SK-N-MC (cell line): Measurements from ENCODE around the gene RACGAP1.

ENCODE experiments used
- DNase-seq: peaks from one replicate; pipeline ENCODE4 v3.0.0-alpha.2; 2011; ENCODE audit warnings: low read depth, low spot score
- H3K27ac ChIP-seq: fragments of 200-600 bp; sonication (generic); 2 replicates; pipeline ENCODE4 v1.5.1; 2016; ENCODE audit warnings: mixed run types
- H3K36me3 ChIP-seq: fragments of 200-600 bp; sonication (generic); 2 replicates; pipeline ENCODE4 v1.6.1; 2017; ENCODE audit warnings: antibody characterized with exemption, low read length, mixed read lengths; ENCODE audit not compliant: insufficient read depth
- H3K4me3 ChIP-seq: fragments of 200-600 bp; sonication (generic); 2 replicates; pipeline ENCODE4 v1.5.1; 2016
- H3K9ac ChIP-seq: fragments of 200-600 bp; sonication (generic); 2 replicates; pipeline ENCODE4 v1.8.0; 2017; ENCODE audit warnings: mixed run types, mixed read lengths; ENCODE audit not compliant: insufficient read length
- H3K9me3 ChIP-seq: fragments of 200-600 bp; sonication (generic); 2 replicates; pipeline ENCODE4 v1.6.1; 2017; ENCODE audit warnings: low read depth, mild to moderate bottlenecking, antibody characterized with exemption, low read length, moderate library complexity, mixed read lengths
- EZH2 ChIP-seq: fragments of 200-600 bp; sonication (generic); IDR thresholded peaks from one replicate; pipeline ENCODE4 v1.6.1; 2017; ENCODE audit warnings: antibody characterized with exemption
- FOXP2 ChIP-seq: optimal IDR thresholded peaks from 2 replicates; pipeline ENCODE3; 2011; ENCODE audit warnings: mild to moderate bottlenecking, moderate library complexity; ENCODE audit not compliant: insufficient read depth; ENCODE audit errors: extremely low read length, control extremely low read depth
- POLR2AphosphoS5 ChIP-seq: IDR thresholded peaks from 2 replicates; pipeline ENCODE4 v1.6.1; 2012; ENCODE audit warnings: mild to moderate bottlenecking, low read depth, low read length, borderline replicate concordance

Gene RACGAP1

GRCh38 chr12:49956663-49957569 lies 68.4 kb downstream of the RACGAP1 start:
- TF ChIP-seq FOXP2 (no peak), EZH2 (no peak), POLR2AphosphoS5 (no peak)
- DNase-seq = no peak
- Histone ChIP-seq H3K27ac (no peak overlapping the region), H3K36me3 (no peaks in the 10 kb centered on the region), H3K4me3 (no peak overlapping the region), H3K9ac (no peak overlapping the region), H3K9me3 (no peaks in the 10 kb centered on the region)

DNA sequence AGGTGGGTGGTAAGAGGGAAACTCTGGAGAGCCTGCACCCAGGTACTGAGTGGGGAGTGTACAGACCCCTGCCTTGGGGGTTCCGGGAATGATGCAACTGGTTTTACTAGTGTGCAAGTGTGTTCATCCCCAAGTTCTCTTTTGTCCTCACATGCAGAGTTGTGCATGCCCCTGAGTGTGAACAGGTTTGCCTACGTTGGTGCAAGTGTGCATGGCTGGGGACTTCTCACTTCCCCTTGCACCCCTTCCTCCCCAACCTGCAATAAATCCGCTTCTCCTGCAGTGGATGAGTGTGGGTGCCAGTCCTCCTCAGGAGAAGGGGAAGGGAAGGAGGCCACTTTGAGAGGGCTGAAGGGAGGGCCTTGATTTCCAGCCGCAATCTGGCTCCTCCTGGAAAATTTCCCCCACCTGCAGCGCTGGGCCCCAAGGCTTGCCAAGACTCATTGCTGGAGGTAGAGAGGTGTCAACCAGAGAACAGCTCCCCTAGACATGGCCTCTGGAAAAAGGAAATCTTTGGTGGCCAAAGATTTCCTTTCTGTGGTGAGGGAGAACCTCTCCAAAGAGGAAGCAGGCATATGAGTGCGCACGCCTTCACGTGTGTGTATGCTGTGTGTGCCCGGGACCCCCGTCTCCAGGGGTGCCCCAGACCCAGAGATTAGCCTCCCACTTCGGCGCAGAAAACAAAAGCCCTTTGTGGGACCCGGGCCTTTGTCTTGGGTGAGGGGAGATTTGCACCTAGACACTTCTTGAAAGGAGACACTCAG lies 69.2 kb downstream of the RACGAP1 start:
- no peak overlapping the region for H3K27ac ChIP-seq
- TF ChIP-seq POLR2AphosphoS5 = no peak
- no peak for TF ChIP-seq EZH2
- no peak for TF ChIP-seq FOXP2
- DNase-seq = no peak
- no peaks in the 10 kb centered on the region for H3K9me3 ChIP-seq
- H3K9ac ChIP-seq = no peak overlapping the region
- no peak overlapping the region for H3K4me3 ChIP-seq
- no peaks in the 10 kb centered on the region for H3K36me3 ChIP-seq

DNA sequence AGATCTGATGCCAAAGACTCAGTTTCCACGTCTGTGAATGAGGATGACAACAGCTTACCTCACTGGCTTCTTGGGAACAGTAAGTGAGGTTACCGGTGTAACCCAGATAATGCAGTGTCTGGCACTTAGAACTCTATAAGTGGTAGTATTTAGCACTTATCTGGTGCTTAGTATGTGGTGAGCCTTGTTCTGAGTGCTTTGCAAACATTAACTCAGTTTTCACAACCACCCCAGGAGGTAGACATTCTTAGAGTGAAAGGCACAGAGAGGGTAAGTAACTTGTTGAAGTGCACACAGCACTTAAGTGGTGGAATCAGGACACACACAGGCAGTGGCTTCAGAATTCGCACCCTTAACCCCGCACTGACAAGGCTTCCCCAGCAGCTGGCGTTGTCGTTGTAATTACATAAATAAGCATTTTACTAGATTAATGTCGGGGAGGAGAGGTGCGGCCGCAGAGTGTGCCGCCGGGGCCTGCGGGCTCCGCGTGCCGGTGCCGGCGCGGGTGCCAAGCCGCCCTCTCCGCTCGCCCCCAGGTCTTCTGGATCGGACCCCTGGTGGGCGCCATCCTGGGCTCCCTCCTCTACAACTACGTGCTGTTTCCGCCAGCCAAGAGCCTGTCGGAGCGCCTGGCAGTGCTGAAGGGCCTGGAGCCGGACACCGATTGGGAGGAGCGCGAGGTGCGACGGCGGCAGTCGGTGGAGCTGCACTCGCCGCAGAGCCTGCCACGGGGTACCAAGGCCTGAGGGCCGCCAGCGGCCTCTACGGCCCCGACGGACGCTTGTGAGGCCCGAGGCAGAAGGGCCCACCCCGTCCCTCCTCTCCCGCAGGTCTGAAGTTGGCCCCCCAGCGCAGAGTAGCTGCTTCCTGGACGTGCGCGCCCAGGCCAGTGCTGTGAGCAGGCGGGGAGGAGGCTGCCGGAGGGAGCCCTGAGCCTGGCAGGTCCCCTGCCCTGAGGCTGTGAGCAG lies 70.1 kb downstream of the RACGAP1 start:
- Histone ChIP-seq H3K27ac (no peak overlapping the region), H3K9me3 (no peaks in the 10 kb centered on the region), H3K9ac (no peak overlapping the region), H3K36me3 (no peaks in the 10 kb centered on the region), H3K4me3 (peak overlapping the region; percentile 20; the same call in 1 of the 2 replicates)
- no peak for DNase-seq
- TF ChIP-seq EZH2 = peak; percentile 67
- no peak for TF ChIP-seq FOXP2
- TF ChIP-seq POLR2AphosphoS5 = no peak

GRCh38 chr12:49953961-49954846 lies 71.1 kb downstream of the RACGAP1 start:
- H3K9ac ChIP-seq = no peak overlapping the region
- no peaks in the 10 kb centered on the region for H3K36me3 ChIP-seq
- no peak overlapping the region for H3K27ac ChIP-seq
- TF ChIP-seq FOXP2 = no peak
- no peak for TF ChIP-seq POLR2AphosphoS5
- TF ChIP-seq EZH2 = no peak
- H3K9me3 ChIP-seq = no peaks in the 10 kb centered on the region
- H3K4me3 ChIP-seq = no peak overlapping the region
- no peak for DNase-seq

- no peak for DNase-seq
- no peaks in the 10 kb centered on the region for H3K9me3 ChIP-seq
- H3K36me3 ChIP-seq = no peaks in the 10 kb centered on the region
- H3K27ac ChIP-seq = no peak overlapping the region
- TF ChIP-seq EZH2 = no peak
- no peak for TF ChIP-seq POLR2AphosphoS5
- no peak for TF ChIP-seq FOXP2
- no peak overlapping the region for H3K9ac ChIP-seq
- H3K4me3 ChIP-seq = no peak overlapping the region
These were observed 72.1 kb downstream of the RACGAP1 start for GRCh38 chr12:49953151-49953550.

DNA sequence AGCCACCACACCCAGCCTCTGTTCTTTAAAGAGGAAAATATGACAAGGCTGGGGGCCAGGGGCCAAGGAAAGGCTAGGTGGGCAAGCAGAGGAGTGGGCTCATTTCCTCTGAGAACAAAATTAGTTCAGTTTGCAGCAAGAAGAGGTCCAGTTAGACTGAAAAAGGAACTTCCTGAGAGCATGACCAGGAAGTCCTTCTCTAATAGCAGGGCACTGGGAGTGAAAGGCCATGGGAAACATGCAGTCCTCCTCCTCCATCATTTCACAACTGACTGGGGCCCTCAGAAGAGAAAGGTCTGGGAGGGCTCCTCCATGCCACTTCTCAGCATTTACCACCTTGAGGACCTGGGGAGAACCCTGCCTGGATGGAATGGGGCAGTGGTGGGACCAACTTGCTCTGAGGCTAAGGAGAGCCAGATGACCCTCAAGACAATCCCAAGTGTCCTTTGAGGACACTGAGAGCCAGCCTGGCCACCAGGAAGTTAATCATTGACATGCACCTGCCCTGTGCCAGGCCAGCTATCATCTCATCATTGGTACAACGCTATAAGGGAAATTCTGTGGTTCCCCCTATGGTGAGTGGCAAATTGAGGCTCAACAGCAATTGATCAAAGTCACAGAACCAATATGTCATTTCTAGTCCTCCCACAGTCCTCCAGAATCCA lies 72.8 kb downstream of the RACGAP1 start:
- H3K4me3 ChIP-seq = no peak overlapping the region
- DNase-seq = no peak

More for the DNA sequence above, 72.8 kb downstream of the RACGAP1 start:
- H3K9ac ChIP-seq = no peak overlapping the region
- no peak for TF ChIP-seq FOXP2
- TF ChIP-seq EZH2 = no peak
- TF ChIP-seq POLR2AphosphoS5 = no peak
- no peak overlapping the region for H3K27ac ChIP-seq
- H3K36me3 ChIP-seq = no peaks in the 10 kb centered on the region
- no peaks in the 10 kb centered on the region for H3K9me3 ChIP-seq
